SU-DHL-6 (cell line): Measurements from ENCODE around the gene SAMD10.

Source experiments
- H2AFZ ChIP-seq: fragments of 200-600 bp; sonication (generic); 2 replicates; pipeline ENCODE4 v1.6.1; 2014; ENCODE audit warnings: low read depth, mild to moderate bottlenecking, moderate library complexity, mixed read lengths, antibody characterized with exemption, low read length; ENCODE audit not compliant: severe bottlenecking
- H3F3A ChIP-seq: fragments of 200-600 bp; shearing (Covaris generic); 2 replicates; pipeline ENCODE4 v1.6.0; 2016; ENCODE audit warnings: antibody characterized with exemption, mild to moderate bottlenecking; ENCODE audit not compliant: insufficient read depth
- H3K27ac ChIP-seq: fragments of 200-600 bp; sonication (generic); 2 replicates; pipeline ENCODE4 v1.5.1; 2016; ENCODE audit warnings: low read depth, mild to moderate bottlenecking, low read length, moderate library complexity, mixed read lengths
- H3K27me3 ChIP-seq: fragments of 200-600 bp; sonication (generic), shearing (Covaris generic); 2 replicates; pipeline ENCODE4 v1.6.0; 2014; ENCODE audit warnings: mild to moderate bottlenecking, low read length
- H3K36me3 ChIP-seq: fragments of 200-600 bp; sonication (generic); 2 replicates; pipeline ENCODE4 v1.6.1; 2014; ENCODE audit warnings: mild to moderate bottlenecking, low read length, mixed read lengths
- H3K4me2 ChIP-seq: fragments of 300-600, 200-600 bp; shearing (Covaris generic), sonication (generic); 2 replicates; pipeline ENCODE4 v1.6.0; 2014; ENCODE audit warnings: low read length, low read depth, mild to moderate bottlenecking; ENCODE audit not compliant: poor library complexity, severe bottlenecking
- H3K4me3 ChIP-seq: fragments of 200-600 bp; sonication (generic); 2 replicates; pipeline ENCODE4 v1.5.1; 2014; ENCODE audit warnings: antibody characterized with exemption, low read length, mild to moderate bottlenecking, mixed read lengths; ENCODE audit not compliant: insufficient read depth, poor library complexity, severe bottlenecking
- H3K79me2 ChIP-seq: fragments of 200-600 bp; sonication (generic); 2 replicates; pipeline ENCODE4 v1.6.1; 2014; ENCODE audit warnings: mild to moderate bottlenecking, low read length, moderate library complexity; ENCODE audit not compliant: insufficient read depth
- H3K9ac ChIP-seq: fragments of 200-600 bp; sonication (generic); 2 replicates; pipeline ENCODE4 v1.7.0; 2014; ENCODE audit warnings: mild to moderate bottlenecking, low read length
- H3K9me2 ChIP-seq: fragments of 200-600 bp; sonication (generic); replicated peaks from 2 replicates; pipeline ENCODE4 v1.6.1; 2014; ENCODE audit warnings: low read length; ENCODE audit not compliant: insufficient read depth
- H3K9me3 ChIP-seq: fragments of 200-600 bp; sonication (generic); 2 replicates; pipeline ENCODE4 v1.6.1; 2014; ENCODE audit warnings: low read length, mixed read lengths; ENCODE audit not compliant: insufficient read depth
- H4K20me1 ChIP-seq: fragments of 200-600 bp; sonication (generic); 2 replicates; pipeline ENCODE4 v1.6.1; 2014; ENCODE audit warnings: low read depth, mild to moderate bottlenecking, antibody characterized with exemption, low read length, moderate library complexity, mixed read lengths
- CTCF ChIP-seq: fragments of 200-600 bp; sonication (generic); IDR thresholded peaks from one replicate; pipeline ENCODE4 v1.5.1; 2017; ENCODE audit warnings: antibody characterized with exemption, mild to moderate bottlenecking, low read length, moderate library complexity; ENCODE audit not compliant: insufficient read depth, poor library complexity, severe bottlenecking
- EZH2phosphoT487 ChIP-seq: fragments of 200-600 bp; sonication (generic), shearing (Covaris generic); conservative IDR thresholded peaks from 2 replicates; pipeline ENCODE4 v1.6.1; 2018; ENCODE audit warnings: mild to moderate bottlenecking, antibody characterized with exemption, low read length, moderate library complexity, mixed read lengths

SAMD10 gene

GRCh38 chr20:64006902-64007301 lies 27.5 kb upstream of the SAMD10 start:
- H2AFZ ChIP-seq: no peak overlapping the region
- no peak overlapping the region for H3K4me2 ChIP-seq
- TF ChIP-seq CTCF (no peak), EZH2phosphoT487 (no peak)
- no peak overlapping the region for H3K4me3 ChIP-seq
- peaks cover 14% of the 10 kb centered on the region; the same call in 1 of the 2 replicates for H3F3A ChIP-seq
- no peaks in the 10 kb centered on the region for H3K27me3 ChIP-seq
- 0 out of 2 replicates have a peak, but pooled peaks cover 5% of the 10 kb centered on the region for H3K36me3 ChIP-seq
- no peak overlapping the region for H3K9ac ChIP-seq
- H3K79me2 ChIP-seq: no peaks in the 10 kb centered on the region
- no peaks in the 10 kb centered on the region for H3K9me2 ChIP-seq
- H3K27ac ChIP-seq: no peak overlapping the region
- no peaks in the 10 kb centered on the region for H3K9me3 ChIP-seq
- no peaks in the 10 kb centered on the region for H4K20me1 ChIP-seq

- Histone ChIP-seq H2AFZ (no peak overlapping the region), H3K9me2 (no peaks in the 10 kb centered on the region), H3K9me3 (no peaks in the 10 kb centered on the region), H3K27ac (no peak overlapping the region), H3K9ac (no peak overlapping the region), H3K27me3 (no peaks in the 10 kb centered on the region), H3F3A (peaks cover 12% of the 10 kb centered on the region; the same call in 1 of the 2 replicates), H3K4me2 (no peak overlapping the region), H3K36me3 (0 out of 2 replicates have a peak, but pooled peaks cover 5% of the 10 kb centered on the region), H4K20me1 (no peaks in the 10 kb centered on the region), H3K79me2 (no peaks in the 10 kb centered on the region), H3K4me3 (no peak overlapping the region)
- TF ChIP-seq EZH2phosphoT487: no peak
- no peak for TF ChIP-seq CTCF
These were observed 27.0 kb upstream of the SAMD10 start for GRCh38 chr20:64006490-64006889.

- H3K4me3 ChIP-seq: no peak overlapping the region
- H2AFZ ChIP-seq: no peak overlapping the region
- H4K20me1 ChIP-seq: no peaks in the 10 kb centered on the region
- 0 out of 2 replicates have a peak, but pooled peaks cover 3% of the 10 kb centered on the region for H3K36me3 ChIP-seq
- TF ChIP-seq EZH2phosphoT487: no peak
- no peak for TF ChIP-seq CTCF
- H3K4me2 ChIP-seq: no peak overlapping the region
- peaks cover 3% of the 10 kb centered on the region; the same call in 1 of the 2 replicates for H3F3A ChIP-seq
- no peak overlapping the region for H3K27ac ChIP-seq
- no peaks in the 10 kb centered on the region for H3K79me2 ChIP-seq
- H3K27me3 ChIP-seq: no peaks in the 10 kb centered on the region
- H3K9ac ChIP-seq: no peak overlapping the region
- no peaks in the 10 kb centered on the region for H3K9me2 ChIP-seq
- H3K9me3 ChIP-seq: no peaks in the 10 kb centered on the region
These were observed 26.0 kb upstream of the SAMD10 start for GRCh38 chr20:64005394-64005793.
